B cell (primary cell): ENCODE data around the gene LSP1. TPM values are rescaled to one million over a fixed set of nuclear protein-coding genes. Genes with fewer than 3 reads are reported as not detected.

Experiments used
- ATAC-seq: fragments of 200-7000 bp; cut with Tn5 transposase; one replicate; pipeline ENCODE4 v1.10.0; 2021; ENCODE audit warnings: low read depth, mild to moderate bottlenecking, moderate number of reproducible peaks, moderate library complexity
- CTCF ChIA-PET: fragments of 350-600 bp; sonication (Branson Sonifier 250); formaldehyde crosslinking; loops from one replicate; lab custom pipeline; 2021; ENCODE audit warnings: antibody characterized with exemption, inconsistent platforms; lab: Charles Lee
- POLR2A ChIA-PET: fragments of 350-600 bp; sonication (Branson Sonifier 250); formaldehyde crosslinking; loops from one replicate; lab custom pipeline; 2021; ENCODE audit warnings: antibody characterized with exemption; lab: Charles Lee
- DNase-seq: peaks from one replicate; pipeline ENCODE4 v3.0.0; 2013
- H2AFZ ChIP-seq: 2 replicates; pipeline ENCODE4 v1.6.1; 2012; ENCODE audit warnings: mild to moderate bottlenecking, low read depth, low read length; ENCODE audit not compliant: insufficient read depth, poor library complexity, severe bottlenecking
- H3K27ac ChIP-seq, 2 donors: 1 replicate in 1 of 2; 2 replicates in 1 of 2; pipeline ENCODE4 v1.5.1; 2012 to 2013; ENCODE audit warnings: low read length in 2 of 2, mild to moderate bottlenecking in 2 of 2, moderate library complexity in 1 of 2
- H3K27me3 ChIP-seq, 4 experiments: fragments of 200-600 bp in 1 of 4; sonication (generic) in 1 of 4; replicated peaks in 1 of 4; 1 replicate in 2 of 4; 2 replicates in 2 of 4; pipeline versions ENCODE4 v1.6.1 to v1.7.0; 2013 to 2016; ENCODE audit warnings: low read length in 3 of 4, mild to moderate bottlenecking in 2 of 4, mixed read lengths in 1 of 4, moderate library complexity in 1 of 4; ENCODE audit not compliant: insufficient read depth in 4 of 4, control insufficient read depth in 3 of 4; ENCODE audit errors: control extremely low read depth in 1 of 4
- H3K36me3 ChIP-seq, 2 experiments: replicated peaks in 1 of 2; 1 replicate in 1 of 2; 2 replicates in 1 of 2; pipeline versions ENCODE4 v1.6.1 to v1.7.1; 2013; ENCODE audit warnings: low read length in 1 of 2; ENCODE audit not compliant: insufficient read depth in 2 of 2, control insufficient read depth in 1 of 2; ENCODE audit errors: control extremely low read depth in 1 of 2, extremely low read depth in 1 of 2
- H3K4me1 ChIP-seq, 2 donors: fragments of 200-600 bp in 1 of 2; sonication (generic) in 1 of 2; 1 replicate in 1 of 2; 2 replicates in 1 of 2; pipeline versions ENCODE4 v1.5.1 to v1.6.1; 2013 to 2017; ENCODE audit warnings: low read length in 2 of 2; ENCODE audit not compliant: control insufficient read depth in 2 of 2, insufficient read depth in 2 of 2
- H3K4me2 ChIP-seq: replicated peaks from 2 replicates; pipeline ENCODE3; 2012; ENCODE audit warnings: mild to moderate bottlenecking, low read depth, low read length; ENCODE audit not compliant: poor library complexity, severe bottlenecking
- H3K4me3 ChIP-seq, 5 experiments: fragments of 200-600 bp in 1 of 5; sonication (generic) in 1 of 5; 1 replicate in 3 of 5; 2 replicates in 2 of 5; pipeline versions ENCODE4 v1.5.1 to v1.7.0; 2011 to 2016; ENCODE audit warnings: low read length in 4 of 5, mild to moderate bottlenecking in 4 of 5, low read depth in 2 of 5, control low read depth in 1 of 5, moderate library complexity in 1 of 5; ENCODE audit not compliant: insufficient read depth in 1 of 5; ENCODE audit errors: control extremely low read depth in 1 of 5, extremely low read depth in 1 of 5
- H3K79me2 ChIP-seq: fragments of 200-600 bp; sonication (generic); one replicate; pipeline ENCODE4 v1.6.0; 2016; ENCODE audit warnings: low read length; ENCODE audit not compliant: control insufficient read depth, insufficient read depth
- H3K9ac ChIP-seq: fragments of 200-600 bp; sonication (generic); 2 replicates; pipeline ENCODE4 v1.6.1; 2017; ENCODE audit warnings: mild to moderate bottlenecking, low read length, moderate library complexity
- H3K9me3 ChIP-seq, 3 donors: one replicate each; pipeline versions ENCODE4 v1.6.1 to v1.7.1; 2013; ENCODE audit warnings: low read length in 2 of 3; ENCODE audit not compliant: control insufficient read depth in 2 of 3, insufficient read depth in 1 of 3; ENCODE audit errors: control extremely low read depth in 1 of 3
- H4K20me1 ChIP-seq: 2 replicates; pipeline ENCODE4 v1.6.0; 2012; ENCODE audit warnings: mild to moderate bottlenecking, low read length; ENCODE audit not compliant: insufficient read depth, control insufficient read depth, poor library complexity, severe bottlenecking
- H3K27ac Mint-ChIP-seq: one replicate; pipeline ENCODE4 v1.8.0; 2021; ENCODE audit warnings: mixed read lengths
- H3K27me3 Mint-ChIP-seq: one replicate; pipeline ENCODE4 v1.8.0; 2021; ENCODE audit warnings: mixed read lengths
- H3K4me1 Mint-ChIP-seq: one replicate; pipeline ENCODE4 v1.8.0; 2021; ENCODE audit warnings: mixed read lengths
- H3K4me3 Mint-ChIP-seq: one replicate; pipeline ENCODE4 v1.8.0; 2021; ENCODE audit warnings: mixed read lengths
- H3K9me3 Mint-ChIP-seq: one replicate; pipeline ENCODE4 v1.8.0; 2022; ENCODE audit warnings: mixed read lengths; ENCODE audit not compliant: insufficient read depth
- EZH2 ChIP-seq: IDR thresholded peaks from 2 replicates; pipeline ENCODE4 v1.6.1; 2012; ENCODE audit warnings: borderline replicate concordance, low read depth, mild to moderate bottlenecking, moderate library complexity, low read length; ENCODE audit not compliant: insufficient read depth, poor library complexity, severe bottlenecking
- WGBS: methylation state at CpG from one replicate; pipeline ENCODE4 v1.1.5; 2013; ENCODE audit warnings: missing lambda C conversion rate; ENCODE audit not compliant: insufficient coverage; 5-methylcytosine and 5-hydroxymethylcytosine counted together
- intact Hi-C: fragments of 100-400 bp; cut with micrococcal nuclease; formaldehyde crosslinking; loops from one replicate; pipeline ENCODE4 v1.10.0; 2022
- polyA plus RNA-seq: library from polyadenylated mRNA; depleted of rRNA; stranded (reverse); fragments of >200 nt; gene quantifications from 2 replicates; pipeline ENCODE4 v1.2.3, GENCODE V29; 2012
- total RNA-seq, 2 donors: library from RNA; stranded (reverse); fragments of 120-200 nt in 1 of 2; gene quantifications; 1 replicate in 1 of 2; 2 replicates in 1 of 2; pipeline versions ENCODE4 v1.2.3 to v1.2.4, GENCODE V29; 2013 to 2022
- TF ChIP-seq, protein P1 (sequence below): fragments of 200-600 bp; IDR thresholded peaks from one replicate; pipeline ENCODE4 v1.8.0; 2022; ENCODE audit warnings: antibody characterized with exemption, mild to moderate bottlenecking

Gene LSP1
- total and polyA plus RNA-seq, 2 donors (not counting 1 experiment from before 2014, with no cell fraction given) = 249 to 446 TPM

DNA sequence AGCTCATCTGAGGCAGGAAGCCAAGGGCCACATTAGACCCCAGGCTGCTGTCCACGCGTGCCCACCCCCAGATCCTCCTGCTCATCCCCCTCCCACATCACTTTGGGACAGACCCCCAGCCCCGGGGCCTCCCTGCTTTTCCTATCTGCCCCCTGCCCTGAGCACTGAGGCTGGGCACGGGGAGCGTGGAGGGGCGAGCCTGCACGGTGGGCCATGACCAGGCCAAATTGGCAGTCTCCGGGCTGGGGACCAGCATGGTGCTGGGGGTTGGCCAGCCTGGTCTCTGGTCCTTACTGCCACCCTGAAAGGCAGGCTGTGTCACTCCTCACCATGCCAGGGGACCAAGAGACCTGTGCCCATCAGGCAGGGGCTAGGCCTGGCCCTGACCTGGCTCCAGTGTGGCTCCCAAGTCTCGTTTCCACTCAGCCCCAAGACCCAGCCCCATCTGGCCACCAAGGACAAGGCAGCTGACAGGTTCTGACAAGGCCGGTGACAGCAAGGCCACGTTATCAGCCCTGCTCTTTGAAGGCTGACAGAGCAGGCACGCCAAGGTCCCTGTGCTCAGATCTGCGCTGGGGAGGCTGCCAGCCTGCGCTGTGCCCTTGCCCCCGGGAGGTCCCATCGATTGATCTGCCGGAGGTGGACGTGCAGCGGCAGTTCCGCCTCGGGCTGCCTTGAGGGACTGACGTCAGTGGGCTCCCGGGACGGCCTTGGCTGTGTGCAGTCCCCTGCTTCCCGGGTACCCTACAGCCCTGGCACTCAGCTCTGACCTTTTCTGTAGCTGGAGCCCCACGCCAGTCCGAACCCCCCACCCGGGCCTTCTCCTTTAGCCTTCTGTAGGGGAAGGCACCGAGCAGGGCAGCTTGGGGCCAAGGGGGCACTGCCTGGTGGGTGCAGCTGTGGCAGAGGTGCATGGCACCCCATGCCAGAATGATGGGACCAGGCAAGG lies 10.5 kb upstream of the LSP1 start:
- ATAC-seq = no peak
- peaks cover 67% of the 10 kb centered on the region for H3K4me1 Mint-ChIP-seq

More for the DNA sequence above, 10.5 kb upstream of the LSP1 start:
- DNase-seq = peak; percentile 27
- H3K9me3 ChIP-seq = no peaks in the 10 kb centered on the region
- CTCF ChIA-PET = interaction anchor here (0.6 to 1.0 kb wide), 2 partner anchors 37 to 148 kb away, joined by 3 read pairs; no protein-coding TSS in a partner anchor
- H4K20me1 ChIP-seq = no peaks in the 10 kb centered on the region
- Mint-ChIP-seq H3K9me3 (no peaks in the 10 kb centered on the region), H3K27me3 (no peaks in the 10 kb centered on the region), H3K27ac (peak overlapping the region; percentile 65), H3K4me3 (no peak overlapping the region)
- no peak overlapping the region for H2AFZ ChIP-seq
- no peak overlapping the region for H3K4me3 ChIP-seq
- H3K9ac ChIP-seq = no peak overlapping the region
- H3K4me2 ChIP-seq = no peak overlapping the region
- TF ChIP-seq EZH2 = no peak
- TF ChIP-seq, protein P1, sequence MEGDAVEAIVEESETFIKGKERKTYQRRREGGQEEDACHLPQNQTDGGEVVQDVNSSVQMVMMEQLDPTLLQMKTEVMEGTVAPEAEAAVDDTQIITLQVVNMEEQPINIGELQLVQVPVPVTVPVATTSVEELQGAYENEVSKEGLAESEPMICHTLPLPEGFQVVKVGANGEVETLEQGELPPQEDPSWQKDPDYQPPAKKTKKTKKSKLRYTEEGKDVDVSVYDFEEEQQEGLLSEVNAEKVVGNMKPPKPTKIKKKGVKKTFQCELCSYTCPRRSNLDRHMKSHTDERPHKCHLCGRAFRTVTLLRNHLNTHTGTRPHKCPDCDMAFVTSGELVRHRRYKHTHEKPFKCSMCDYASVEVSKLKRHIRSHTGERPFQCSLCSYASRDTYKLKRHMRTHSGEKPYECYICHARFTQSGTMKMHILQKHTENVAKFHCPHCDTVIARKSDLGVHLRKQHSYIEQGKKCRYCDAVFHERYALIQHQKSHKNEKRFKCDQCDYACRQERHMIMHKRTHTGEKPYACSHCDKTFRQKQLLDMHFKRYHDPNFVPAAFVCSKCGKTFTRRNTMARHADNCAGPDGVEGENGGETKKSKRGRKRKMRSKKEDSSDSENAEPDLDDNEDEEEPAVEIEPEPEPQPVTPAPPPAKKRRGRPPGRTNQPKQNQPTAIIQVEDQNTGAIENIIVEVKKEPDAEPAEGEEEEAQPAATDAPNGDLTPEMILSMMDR = no peak
- H3K27ac ChIP-seq = no peak overlapping the region
- WGBS = 97% methylated on average over 28 of the region's 29 CpGs
- H3K4me1 ChIP-seq = peaks cover 66 to 83% of the 10 kb centered on the region in 2 donors
- no peaks in the 10 kb centered on the region for H3K27me3 ChIP-seq
- H3K36me3 ChIP-seq = peaks cover 0 to 4% of the 10 kb centered on the region in 2 experiments
- POLR2A ChIA-PET = interaction anchor here (1.0 to 2.9 kb wide), 3 partner anchors 8 to 11 kb away, joined by 3 to 28 read pairs (median 9); partner anchors contain the start of gene LSP1
- peaks cover 40% of the 10 kb centered on the region for H3K79me2 ChIP-seq
- intact Hi-C loops = loop anchor here (10.0 kb wide), 1 partner anchor 78 kb away; the partner anchor contains the start of gene CTSD
